ENCODE data around the gene SCP2.

DNA sequence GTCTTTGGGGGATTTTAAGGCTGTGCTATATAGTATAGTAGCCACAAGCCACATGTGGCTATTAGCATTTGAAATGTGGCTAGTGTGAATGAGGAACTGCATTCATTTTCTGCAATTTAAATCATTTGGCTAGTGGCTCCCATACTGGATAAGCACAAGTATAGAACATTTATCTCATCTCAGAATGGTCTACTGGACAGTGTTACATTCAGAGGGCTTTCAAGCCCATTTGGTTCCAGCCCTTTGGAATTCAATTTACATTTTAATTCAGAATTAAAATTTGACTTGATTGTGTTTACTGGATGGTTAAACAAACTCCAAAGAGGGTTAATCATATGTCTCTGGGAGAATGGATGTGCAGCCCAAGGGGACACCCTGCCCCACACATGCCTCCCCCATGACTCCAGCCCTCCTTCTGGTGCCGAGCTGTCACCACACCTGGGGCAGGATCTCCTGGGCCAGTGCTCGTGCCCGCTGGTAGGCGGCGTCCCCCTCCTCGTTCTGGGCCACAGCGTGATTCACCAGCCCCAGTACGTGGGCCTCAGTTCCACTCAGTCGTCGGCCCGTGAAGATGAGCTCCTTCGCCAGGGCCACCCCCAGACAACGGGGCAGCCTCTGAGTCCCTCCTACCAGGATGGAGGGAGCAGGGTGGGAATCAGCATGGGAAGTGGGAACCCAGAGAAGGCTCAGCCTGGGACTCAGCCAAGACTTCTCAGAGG lies 22.7 kb upstream of the SCP2 start:
- TF ChIP-seq, protein P1, sequence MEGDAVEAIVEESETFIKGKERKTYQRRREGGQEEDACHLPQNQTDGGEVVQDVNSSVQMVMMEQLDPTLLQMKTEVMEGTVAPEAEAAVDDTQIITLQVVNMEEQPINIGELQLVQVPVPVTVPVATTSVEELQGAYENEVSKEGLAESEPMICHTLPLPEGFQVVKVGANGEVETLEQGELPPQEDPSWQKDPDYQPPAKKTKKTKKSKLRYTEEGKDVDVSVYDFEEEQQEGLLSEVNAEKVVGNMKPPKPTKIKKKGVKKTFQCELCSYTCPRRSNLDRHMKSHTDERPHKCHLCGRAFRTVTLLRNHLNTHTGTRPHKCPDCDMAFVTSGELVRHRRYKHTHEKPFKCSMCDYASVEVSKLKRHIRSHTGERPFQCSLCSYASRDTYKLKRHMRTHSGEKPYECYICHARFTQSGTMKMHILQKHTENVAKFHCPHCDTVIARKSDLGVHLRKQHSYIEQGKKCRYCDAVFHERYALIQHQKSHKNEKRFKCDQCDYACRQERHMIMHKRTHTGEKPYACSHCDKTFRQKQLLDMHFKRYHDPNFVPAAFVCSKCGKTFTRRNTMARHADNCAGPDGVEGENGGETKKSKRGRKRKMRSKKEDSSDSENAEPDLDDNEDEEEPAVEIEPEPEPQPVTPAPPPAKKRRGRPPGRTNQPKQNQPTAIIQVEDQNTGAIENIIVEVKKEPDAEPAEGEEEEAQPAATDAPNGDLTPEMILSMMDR (IDR thresholded peaks at IDR 0.05) = no peak
- no peak for TF ChIP-seq POLR2A (IDR thresholded peaks at IDR 0.05)

Data from right lobe of liver (tissue), 4 donors.